ENCODE results near the gene DSCAML1.

DSCAML1 gene

DNA sequence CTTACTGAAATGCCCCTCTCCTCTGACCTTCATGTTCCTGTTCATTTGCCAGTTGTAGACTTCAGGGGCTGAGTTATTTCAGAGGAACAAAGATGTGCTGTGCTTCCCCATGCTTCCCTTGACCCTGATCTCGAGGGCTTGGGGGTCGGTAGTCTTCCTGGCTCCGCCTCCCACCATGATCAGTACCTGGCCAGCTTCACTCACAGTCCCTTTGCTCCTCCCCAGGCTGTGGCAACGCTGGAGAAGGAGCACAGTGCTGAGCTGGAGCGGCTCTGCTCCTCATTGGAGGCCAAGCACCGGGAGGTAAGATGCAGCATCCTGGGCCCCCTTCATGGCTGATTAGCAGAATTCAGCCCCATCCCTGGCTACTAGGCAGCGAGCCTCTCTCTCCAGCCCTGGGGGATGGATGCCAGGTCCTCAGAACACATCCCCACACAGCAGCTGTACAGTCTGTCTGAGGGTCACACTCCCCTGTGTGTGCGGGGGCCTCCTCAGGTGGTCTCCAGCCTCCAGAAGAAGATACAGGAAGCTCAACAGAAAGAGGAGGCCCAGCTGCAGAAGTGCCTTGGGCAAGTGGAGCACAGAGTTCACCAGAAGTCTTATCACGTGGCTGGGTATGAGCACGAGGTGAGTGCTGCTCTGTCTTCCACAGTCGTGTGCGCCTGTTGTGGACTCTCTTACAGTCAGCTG is 404.9 kb downstream of the DSCAML1 start:
- H3K9me3 ChIP-seq (replicated peaks; ENCODE audit: low read length): no peaks in the 10 kb centered on the region
- H3K4me3 ChIP-seq (ENCODE audit: low read length): no peak overlapping the region
- no peak overlapping the region for H3K9ac ChIP-seq (ENCODE audit: low read depth, low read length)
- H3K4me2 ChIP-seq (ENCODE audit: low read length): no peak overlapping the region
- peaks cover 6% of the 10 kb centered on the region for H3K4me1 ChIP-seq (ENCODE audit: control insufficient read depth, insufficient read depth, low read length)
- peaks cover 71% of the 10 kb centered on the region for H3K36me3 ChIP-seq (ENCODE audit: insufficient read depth, low read length)
- H3K27me3 ChIP-seq (ENCODE audit: control insufficient read depth, insufficient read depth, low read length): no peaks in the 10 kb centered on the region

DNA sequence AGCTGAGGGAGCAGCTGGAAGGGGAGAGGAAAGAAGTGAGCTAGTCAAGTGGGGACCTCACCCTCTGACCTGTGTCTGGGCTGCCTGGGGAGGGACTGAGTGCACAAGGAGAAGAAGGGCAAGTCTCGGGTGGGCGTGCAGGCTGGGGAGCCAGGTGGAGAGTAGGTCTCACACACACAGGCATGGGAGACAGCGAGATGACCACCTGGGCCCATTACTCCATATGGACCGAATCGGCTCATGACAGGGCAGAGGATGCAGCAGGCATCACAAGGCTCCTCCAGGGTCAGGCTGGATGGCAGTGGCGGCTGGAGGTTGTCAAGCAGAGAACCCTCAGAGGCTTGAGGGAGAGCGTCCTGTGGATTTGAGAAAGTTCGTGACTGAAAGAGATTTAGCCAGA is 405.8 kb downstream of the DSCAML1 start:
- Histone ChIP-seq H3K27me3 (ENCODE audit: control insufficient read depth, insufficient read depth, low read length) (no peaks in the 10 kb centered on the region), H3K36me3 (ENCODE audit: insufficient read depth, low read length) (peaks cover 71% of the 10 kb centered on the region), H3K4me3 (ENCODE audit: low read length) (no peak overlapping the region), H3K4me2 (ENCODE audit: low read length) (no peak overlapping the region), H3K4me1 (ENCODE audit: control insufficient read depth, insufficient read depth, low read length) (peaks cover 6% of the 10 kb centered on the region), H3K9me3 (replicated peaks; ENCODE audit: low read length) (no peaks in the 10 kb centered on the region), H3K9ac (ENCODE audit: low read depth, low read length) (no peak overlapping the region)

DNA sequence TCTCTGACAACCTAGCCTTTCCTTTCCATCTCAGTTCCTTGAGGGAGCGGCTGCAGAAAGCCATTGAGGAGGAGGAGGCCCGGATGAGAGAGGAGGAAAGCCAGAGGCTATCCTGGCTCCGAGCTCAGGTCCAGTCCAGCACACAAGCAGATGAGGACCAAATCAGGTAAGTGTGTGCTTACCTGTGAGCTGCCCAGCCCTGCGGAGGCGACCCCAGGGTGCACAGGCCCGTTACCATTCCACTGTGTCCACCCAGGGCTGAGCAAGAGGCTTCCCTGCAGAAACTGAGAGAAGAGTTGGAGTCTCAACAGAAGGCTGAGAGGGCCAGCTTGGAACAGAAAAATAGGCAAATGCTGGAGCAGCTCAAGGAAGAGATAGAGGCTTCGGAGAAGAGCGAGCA is 406.3 kb downstream of the DSCAML1 start:
- H3K4me1 ChIP-seq (ENCODE audit: control insufficient read depth, insufficient read depth, low read length): peaks cover 6% of the 10 kb centered on the region
- H3K27me3 ChIP-seq (ENCODE audit: control insufficient read depth, insufficient read depth, low read length): no peaks in the 10 kb centered on the region
- H3K9ac ChIP-seq (ENCODE audit: low read depth, low read length): no peak overlapping the region
- peaks cover 72% of the 10 kb centered on the region for H3K36me3 ChIP-seq (ENCODE audit: insufficient read depth, low read length)
- no peaks in the 10 kb centered on the region for H3K9me3 ChIP-seq (replicated peaks; ENCODE audit: low read length)
- no peak overlapping the region for H3K4me2 ChIP-seq (ENCODE audit: low read length)
- no peak overlapping the region for H3K4me3 ChIP-seq (ENCODE audit: low read length)

GRCh38 chr11:117387992-117388755 is 408.8 kb downstream of the DSCAML1 start:
- H3K27me3 ChIP-seq (ENCODE audit: control insufficient read depth, insufficient read depth, low read length): no peaks in the 10 kb centered on the region
- no peak overlapping the region for H3K4me2 ChIP-seq (ENCODE audit: low read length)
- H3K4me3 ChIP-seq (ENCODE audit: low read length): no peak overlapping the region
- no peak overlapping the region for H3K9ac ChIP-seq (ENCODE audit: low read depth, low read length)
- peaks cover 63% of the 10 kb centered on the region for H3K36me3 ChIP-seq (ENCODE audit: insufficient read depth, low read length)
- no peaks in the 10 kb centered on the region for H3K9me3 ChIP-seq (replicated peaks; ENCODE audit: low read length)
- peaks cover 17% of the 10 kb centered on the region for H3K4me1 ChIP-seq (ENCODE audit: control insufficient read depth, insufficient read depth, low read length)

DNA sequence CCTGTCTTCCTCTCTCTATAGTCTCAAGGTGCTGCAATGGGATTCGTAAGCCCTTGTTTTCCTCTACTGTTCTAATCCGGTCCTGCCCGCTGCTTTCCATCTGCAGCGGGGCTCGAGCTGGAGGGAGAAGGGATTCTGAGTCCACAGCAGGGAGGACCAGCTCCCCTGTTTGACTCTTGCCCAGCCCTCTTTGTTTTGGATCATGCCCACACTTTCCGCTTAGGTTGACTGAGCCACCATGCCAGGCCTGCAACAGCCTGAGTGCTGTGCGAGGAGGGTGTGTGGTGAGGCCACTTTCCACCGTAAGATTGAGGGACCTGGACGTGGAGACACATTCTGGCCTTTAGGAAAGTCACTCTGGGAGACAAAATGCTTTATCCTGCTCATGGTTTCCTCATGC is 411.1 kb downstream of the DSCAML1 start:
- no peaks in the 10 kb centered on the region for H3K27me3 ChIP-seq (ENCODE audit: control insufficient read depth, insufficient read depth, low read length)
- H3K4me3 ChIP-seq (ENCODE audit: low read length): no peak overlapping the region
- H3K4me1 ChIP-seq (ENCODE audit: control insufficient read depth, insufficient read depth, low read length): peaks cover 20% of the 10 kb centered on the region
- H3K36me3 ChIP-seq (ENCODE audit: insufficient read depth, low read length): peaks cover 62% of the 10 kb centered on the region
- no peak overlapping the region for H3K4me2 ChIP-seq (ENCODE audit: low read length)
- no peaks in the 10 kb centered on the region for H3K9me3 ChIP-seq (replicated peaks; ENCODE audit: low read length)
- H3K9ac ChIP-seq (ENCODE audit: low read depth, low read length): no peak overlapping the region

GRCh38 chr11:117385471-117385870 is 411.5 kb downstream of the DSCAML1 start:
- Histone ChIP-seq H3K4me2 (ENCODE audit: low read length) (no peak overlapping the region), H3K4me3 (ENCODE audit: low read length) (no peak overlapping the region), H3K36me3 (ENCODE audit: insufficient read depth, low read length) (peaks cover 62% of the 10 kb centered on the region), H3K9me3 (replicated peaks; ENCODE audit: low read length) (no peaks in the 10 kb centered on the region), H3K27me3 (ENCODE audit: control insufficient read depth, insufficient read depth, low read length) (no peaks in the 10 kb centered on the region), H3K9ac (ENCODE audit: low read depth, low read length) (no peak overlapping the region), H3K4me1 (ENCODE audit: control insufficient read depth, insufficient read depth, low read length) (peaks cover 20% of the 10 kb centered on the region)

- H3K36me3 ChIP-seq (ENCODE audit: insufficient read depth, low read length): peaks cover 68% of the 10 kb centered on the region
- peaks cover 13% of the 10 kb centered on the region for H3K4me1 ChIP-seq (ENCODE audit: control insufficient read depth, insufficient read depth, low read length)
Measured at GRCh38 chr11:117384045-117384444, 413.0 kb downstream of the DSCAML1 start.

GRCh38 chr11:117382746-117383145 is 414.3 kb downstream of the DSCAML1 start:
- Histone ChIP-seq H3K4me2 (ENCODE audit: low read length) (no peak overlapping the region), H3K9ac (ENCODE audit: low read depth, low read length) (no peak overlapping the region), H3K9me3 (replicated peaks; ENCODE audit: low read length) (no peaks in the 10 kb centered on the region), H3K36me3 (ENCODE audit: insufficient read depth, low read length) (peaks cover 75% of the 10 kb centered on the region), H3K27me3 (ENCODE audit: control insufficient read depth, insufficient read depth, low read length) (no peaks in the 10 kb centered on the region), H3K4me3 (ENCODE audit: low read length) (no peak overlapping the region), H3K4me1 (ENCODE audit: control insufficient read depth, insufficient read depth, low read length) (peaks cover 13% of the 10 kb centered on the region)

More at GRCh38 chr11:117384045-117384444, 413.0 kb downstream of the DSCAML1 start:
- Histone ChIP-seq H3K9me3 (replicated peaks; ENCODE audit: low read length) (no peaks in the 10 kb centered on the region), H3K9ac (ENCODE audit: low read depth, low read length) (no peak overlapping the region), H3K27me3 (ENCODE audit: control insufficient read depth, insufficient read depth, low read length) (no peaks in the 10 kb centered on the region), H3K4me2 (ENCODE audit: low read length) (no peak overlapping the region), H3K4me3 (ENCODE audit: low read length) (no peak overlapping the region)

DNA sequence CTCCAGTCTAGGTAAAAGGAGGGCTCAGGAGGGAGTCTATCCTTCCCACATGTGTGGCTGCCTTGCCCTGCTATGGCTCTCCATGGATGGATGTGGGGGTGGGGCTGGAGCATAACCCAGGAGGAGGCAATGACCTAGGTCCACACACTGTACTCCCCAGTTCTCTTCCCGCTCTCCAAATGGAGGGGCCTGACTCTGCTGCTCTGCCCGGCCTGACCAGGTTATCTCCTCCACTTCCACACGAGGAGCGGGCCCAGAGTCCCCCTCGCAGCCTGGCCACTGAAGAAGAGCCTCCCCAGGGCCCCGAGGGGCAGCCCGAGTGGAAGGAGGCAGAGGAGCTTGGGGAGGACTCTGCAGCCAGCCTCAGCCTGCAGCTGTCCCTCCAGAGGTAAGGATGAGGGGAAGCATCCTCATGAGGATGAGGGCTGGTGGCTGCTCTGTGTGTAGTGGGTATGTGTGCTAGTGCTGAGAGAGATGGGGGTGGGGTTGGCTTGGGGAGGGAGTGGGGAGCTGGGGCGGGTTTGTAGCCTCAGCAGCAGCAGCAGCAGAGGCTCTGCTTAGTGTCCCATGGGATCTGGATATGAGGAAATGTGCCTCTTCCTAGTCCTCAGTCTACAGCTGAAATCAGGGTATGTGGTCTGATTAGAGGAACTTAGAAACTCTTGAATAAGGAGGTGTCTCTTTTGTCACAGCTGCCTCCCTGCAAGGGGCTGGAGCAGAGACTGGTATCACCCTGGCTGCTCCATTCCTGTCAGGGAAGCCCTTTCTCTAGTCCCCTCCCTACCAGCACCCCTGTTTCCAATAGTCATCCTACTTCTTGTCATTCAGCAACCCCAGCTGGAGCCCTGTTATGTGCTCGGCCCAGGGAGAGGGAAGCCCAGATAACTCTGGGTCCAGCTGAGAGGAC is 415.3 kb downstream of the DSCAML1 start:
- no peaks in the 10 kb centered on the region for H3K27me3 ChIP-seq (ENCODE audit: control insufficient read depth, insufficient read depth, low read length)
- no peak overlapping the region for H3K4me3 ChIP-seq (ENCODE audit: low read length)
- H3K9me3 ChIP-seq (replicated peaks; ENCODE audit: low read length): no peaks in the 10 kb centered on the region
- peaks cover 72% of the 10 kb centered on the region for H3K36me3 ChIP-seq (ENCODE audit: insufficient read depth, low read length)
- H3K9ac ChIP-seq (ENCODE audit: low read depth, low read length): no peak overlapping the region
- H3K4me1 ChIP-seq (ENCODE audit: control insufficient read depth, insufficient read depth, low read length): peaks cover 13% of the 10 kb centered on the region
- H3K4me2 ChIP-seq (ENCODE audit: low read length): no peak overlapping the region

- Histone ChIP-seq H3K9ac (ENCODE audit: low read depth, low read length) (no peak overlapping the region), H3K4me1 (ENCODE audit: control insufficient read depth, insufficient read depth, low read length) (peaks cover 13% of the 10 kb centered on the region), H3K36me3 (ENCODE audit: insufficient read depth, low read length) (peaks cover 74% of the 10 kb centered on the region), H3K27me3 (ENCODE audit: control insufficient read depth, insufficient read depth, low read length) (no peaks in the 10 kb centered on the region), H3K4me3 (ENCODE audit: low read length) (no peak overlapping the region), H3K9me3 (replicated peaks; ENCODE audit: low read length) (no peaks in the 10 kb centered on the region), H3K4me2 (ENCODE audit: low read length) (no peak overlapping the region)
Measured at GRCh38 chr11:117380676-117381075, 416.3 kb downstream of the DSCAML1 start.
